Cerebellar cortex (tissue), 1 donor: Measurements from ENCODE around the gene APH1B.
"Not testable (repeated sequence)": the region's sequence is repeated elsewhere in the genome, so short reads cannot be mapped to it uniquely, and the experiment has no call there.

Experiments
- DNase-seq: peaks from one replicate; pipeline ENCODE4 v3.0.0-alpha.2; 2015; ENCODE audit warnings: low spot score

The APH1B gene

DNA sequence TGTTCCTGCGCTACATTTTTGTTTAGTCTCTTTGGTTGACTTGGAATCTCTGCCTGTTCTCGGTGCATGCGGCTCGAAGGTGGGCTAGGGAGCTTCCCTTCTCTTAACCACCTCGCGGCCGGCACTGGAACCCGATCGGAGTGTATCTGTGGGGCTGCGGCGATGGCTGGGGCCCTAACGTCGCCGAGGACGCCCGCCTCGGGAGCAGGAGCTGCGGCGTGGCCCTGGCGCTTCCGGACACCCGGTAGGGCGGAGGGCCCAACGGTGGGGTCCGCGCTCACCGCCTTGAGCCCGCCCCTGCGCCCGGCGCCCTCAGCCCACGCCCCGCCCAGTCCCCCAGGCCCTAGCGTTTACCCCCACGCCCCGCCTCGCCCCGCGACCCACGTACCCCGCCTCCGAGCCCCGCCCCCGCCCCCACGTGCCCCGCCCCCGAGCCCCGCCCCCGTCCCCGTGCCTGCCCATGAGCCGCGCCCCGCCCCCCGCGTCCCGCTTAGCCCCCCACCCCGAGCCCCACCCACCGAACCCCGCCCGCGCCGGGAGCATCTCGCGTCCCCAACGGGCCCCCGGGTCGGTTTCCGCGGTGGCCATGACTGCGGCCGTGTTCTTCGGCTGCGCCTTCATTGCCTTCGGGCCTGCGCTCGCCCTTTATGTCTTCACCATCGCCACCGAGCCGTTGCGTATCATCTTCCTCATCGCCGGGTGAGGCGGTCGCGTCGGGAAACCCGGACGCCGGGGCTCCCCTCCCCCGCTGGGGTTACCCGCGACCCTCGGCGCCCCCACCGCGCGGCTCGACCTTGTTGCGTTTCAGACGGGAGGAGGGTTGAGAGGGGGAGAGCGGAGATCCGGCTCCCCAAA, at the start of gene APH1B:
TSS of gene APH1B (plus strand) at position 568 of the 855 bp plus-strand sequence. CDS start at position 587, 19 bp downstream.
- peak; percentile 70 for DNase-seq

DNA sequence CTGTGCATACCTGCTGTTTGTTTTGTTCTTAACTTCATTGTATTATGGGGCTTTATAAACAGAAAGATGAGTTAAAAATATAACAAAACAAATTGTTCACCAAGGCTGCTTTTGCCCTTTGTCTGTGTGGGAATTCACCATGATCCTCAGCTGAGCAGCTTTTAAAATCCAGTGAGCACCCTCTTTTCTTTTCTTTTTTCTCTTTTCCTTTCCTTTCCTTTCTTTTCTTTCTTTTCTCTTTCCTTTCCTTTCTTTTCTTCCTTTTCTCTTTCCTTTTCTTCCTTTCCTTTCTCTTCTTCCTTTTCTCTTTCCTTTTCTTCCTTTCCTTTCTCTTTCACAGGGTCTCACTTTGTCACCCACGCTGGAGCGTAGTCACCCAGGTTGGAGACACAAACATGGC, 49.7 kb upstream of the APH1B start:
- no peak for DNase-seq

DNA sequence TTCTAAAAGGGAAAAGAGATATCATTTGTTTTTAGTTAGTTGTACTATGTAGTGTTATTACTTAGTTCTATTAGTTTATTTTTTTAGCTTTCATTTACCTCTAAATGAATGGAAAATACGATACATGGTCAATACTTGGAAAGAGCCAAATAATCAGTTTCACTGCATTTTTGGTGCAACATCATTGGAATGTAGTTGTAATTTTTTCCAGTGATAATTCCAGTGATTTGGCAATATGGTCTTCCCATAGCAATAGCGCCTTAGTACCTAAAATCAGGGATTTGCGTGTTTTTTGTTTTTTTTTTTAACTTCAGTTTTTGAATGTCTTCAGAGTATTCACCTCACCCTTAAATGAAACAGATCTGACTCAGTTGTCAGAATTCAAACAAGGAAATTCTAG, 46.2 kb upstream of the APH1B start:
- DNase-seq, result no peak

DNA sequence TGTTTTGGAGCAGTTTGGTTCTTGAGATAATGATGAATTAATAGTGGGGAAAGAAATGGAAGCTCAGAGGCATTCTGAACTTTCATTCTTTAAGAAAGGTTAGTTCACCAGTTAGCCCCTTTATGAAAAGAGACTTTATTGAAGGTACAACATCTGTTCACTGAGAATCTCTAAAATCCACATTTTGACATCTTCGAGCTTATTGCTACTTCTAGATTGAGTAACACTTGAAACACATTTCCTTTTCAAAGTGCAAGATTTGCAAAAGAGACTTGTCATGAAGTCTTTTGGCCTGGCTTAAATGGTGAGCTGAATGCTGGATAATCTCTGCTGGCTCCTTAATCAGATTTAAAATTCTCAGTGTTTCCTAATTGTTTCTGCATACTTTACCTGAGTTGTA, 45.7 kb upstream of the APH1B start:
- DNase-seq, result no peak

DNA sequence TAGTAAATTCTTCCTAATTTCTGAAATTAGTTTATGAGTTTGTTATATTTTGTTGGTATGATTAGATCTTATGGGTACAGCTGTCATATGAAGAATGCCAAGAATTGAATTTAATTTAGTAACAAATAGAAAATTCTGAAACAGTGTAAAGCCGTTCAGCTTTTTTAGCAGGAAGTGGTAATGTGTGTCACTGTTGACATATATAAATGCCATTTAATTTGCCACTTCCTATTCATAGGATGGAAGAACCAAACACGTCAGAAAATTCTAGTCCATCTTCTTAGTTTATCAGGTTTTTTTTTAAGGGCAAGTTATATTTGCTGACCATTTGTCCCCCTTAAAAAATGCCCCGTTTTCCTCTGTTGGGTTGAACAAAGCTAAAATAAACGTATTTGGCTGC, 45.0 kb upstream of the APH1B start:
- no peak for DNase-seq

DNA sequence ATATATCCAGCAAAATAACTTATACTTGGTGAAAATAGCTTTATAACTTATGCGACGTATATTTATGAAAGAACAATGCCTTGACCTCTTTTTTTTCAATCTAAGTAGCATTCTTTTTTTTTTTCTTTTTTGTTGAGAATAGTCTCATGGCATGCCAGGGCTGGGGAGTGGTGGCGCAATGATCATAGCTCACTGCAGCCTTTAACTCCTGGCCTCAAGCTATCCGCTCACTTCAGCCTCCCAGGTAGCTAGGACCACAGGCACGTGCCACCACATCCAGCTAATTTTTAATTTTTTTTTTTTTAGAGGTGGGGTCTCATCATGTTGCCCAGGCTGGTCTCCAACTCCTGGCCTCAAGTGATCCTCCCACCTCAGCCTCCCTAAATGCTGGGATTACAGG, 44.5 kb upstream of the APH1B start:
- no peak for DNase-seq

DNA sequence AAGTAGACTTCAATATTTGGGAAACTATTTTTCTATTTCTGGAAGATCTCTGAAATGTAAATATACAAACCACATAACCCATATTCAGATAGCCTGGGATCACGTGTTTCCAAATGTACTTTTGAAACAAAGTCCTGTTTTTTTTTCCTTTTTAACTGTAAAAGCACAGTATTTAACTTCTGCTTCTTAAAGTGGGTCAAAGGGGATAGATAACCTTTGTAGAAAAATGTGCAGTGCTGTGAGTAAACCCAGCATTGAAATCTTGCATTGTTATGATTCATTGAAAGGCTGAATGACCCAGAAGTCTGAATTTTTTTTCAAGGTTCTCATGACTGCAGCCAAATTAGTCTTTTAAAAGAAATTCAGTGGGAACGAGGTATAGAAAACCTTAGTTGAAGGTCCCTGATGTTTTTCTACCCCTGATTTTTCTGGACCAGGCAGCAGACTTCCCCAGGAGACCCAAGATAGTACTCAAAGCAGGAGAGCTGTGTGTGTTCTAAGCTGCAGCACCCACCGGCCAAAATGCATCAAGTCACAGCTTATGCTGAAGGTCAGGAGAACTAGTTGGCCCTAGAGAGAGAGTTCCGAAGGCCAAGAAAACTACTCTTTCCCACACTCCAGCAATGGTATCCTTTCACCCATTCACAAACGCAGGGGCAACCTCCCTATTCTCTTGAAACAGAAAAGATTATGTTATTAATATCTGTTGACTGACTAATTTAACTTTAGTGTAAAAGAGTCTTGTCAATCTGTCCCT, 43.6 kb upstream of the APH1B start:
- DNase-seq, result no peak

DNA sequence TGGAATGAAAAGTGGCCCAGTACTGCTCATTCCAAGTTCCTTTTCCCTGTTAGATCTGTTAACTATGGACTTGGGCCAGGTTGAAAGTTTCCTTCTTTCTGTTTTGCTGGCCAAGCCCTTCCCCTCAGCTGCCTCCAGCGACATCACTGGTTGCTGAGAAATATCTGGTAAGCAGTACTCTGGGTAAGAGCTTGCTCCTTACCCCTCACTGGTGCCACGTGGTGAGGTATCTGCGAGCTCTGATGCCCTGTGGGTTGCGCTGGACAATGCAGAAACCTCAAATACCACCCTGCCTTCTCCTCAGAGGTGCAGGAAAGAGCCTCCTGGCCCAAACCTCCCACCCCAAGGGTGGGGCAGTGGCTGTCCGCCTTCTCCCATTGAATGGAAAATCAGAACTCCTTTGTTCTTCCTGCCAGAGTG, 42.9 kb upstream of the APH1B start:
- DNase-seq, result no peak

DNA sequence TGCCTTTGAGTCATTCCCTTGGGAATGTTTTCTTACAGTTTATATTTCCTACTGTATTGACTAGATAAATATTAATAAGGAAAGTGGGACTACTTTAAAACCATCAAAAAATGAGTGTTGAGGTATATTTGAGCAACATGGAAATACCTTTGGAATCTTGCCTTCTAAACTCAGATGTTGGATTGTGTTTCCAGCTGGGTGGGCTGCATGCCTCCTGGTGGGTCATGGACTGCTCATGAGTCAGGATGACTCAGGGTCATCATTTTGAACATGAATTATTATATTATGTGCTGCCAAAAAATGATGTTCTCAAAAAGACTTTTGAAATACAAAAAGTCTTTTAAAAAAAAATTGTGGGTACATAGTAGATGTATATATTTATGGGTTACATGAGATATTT, 41.1 kb upstream of the APH1B start:
- no peak for DNase-seq

DNA sequence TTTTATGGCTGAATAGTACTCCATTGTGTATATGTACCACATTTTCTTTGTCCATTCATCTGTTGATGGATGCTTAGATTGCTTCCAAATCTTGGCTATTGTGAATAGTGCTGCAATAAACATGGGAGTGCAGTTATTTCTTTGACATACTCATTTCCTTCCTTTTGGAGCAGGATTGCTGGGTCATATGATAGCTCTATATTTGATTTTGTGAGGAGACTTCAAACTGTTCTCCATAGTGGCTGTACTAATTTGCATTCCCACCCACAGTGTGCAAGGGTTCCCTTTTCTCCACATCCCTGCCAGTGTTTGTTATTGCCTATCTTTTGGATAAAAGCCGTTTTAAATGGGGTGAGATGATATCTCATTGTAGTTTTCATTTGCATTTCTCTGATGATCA, 40.3 kb upstream of the APH1B start:
- not testable (repeated sequence) for DNase-seq

DNA sequence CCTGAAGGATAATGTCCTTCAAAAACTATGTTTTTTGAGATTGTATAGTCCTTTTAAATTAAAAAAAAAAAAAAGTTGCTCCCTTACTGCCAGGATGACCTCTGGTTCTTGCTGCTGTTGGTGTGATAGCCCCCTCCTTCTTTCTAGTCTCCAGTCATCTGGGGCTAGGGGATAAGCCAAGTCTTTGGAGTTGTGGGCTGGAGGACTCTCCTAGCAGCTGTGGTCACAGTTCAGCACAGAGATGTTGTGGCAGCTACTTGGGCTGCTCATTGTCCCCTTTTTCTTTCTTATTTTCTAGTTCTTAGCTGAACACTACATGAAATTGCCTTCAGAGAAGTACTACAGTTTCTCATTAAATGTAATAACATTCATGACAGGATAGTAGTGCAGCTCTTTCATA, 39.2 kb upstream of the APH1B start:
- DNase-seq, result no peak

DNA sequence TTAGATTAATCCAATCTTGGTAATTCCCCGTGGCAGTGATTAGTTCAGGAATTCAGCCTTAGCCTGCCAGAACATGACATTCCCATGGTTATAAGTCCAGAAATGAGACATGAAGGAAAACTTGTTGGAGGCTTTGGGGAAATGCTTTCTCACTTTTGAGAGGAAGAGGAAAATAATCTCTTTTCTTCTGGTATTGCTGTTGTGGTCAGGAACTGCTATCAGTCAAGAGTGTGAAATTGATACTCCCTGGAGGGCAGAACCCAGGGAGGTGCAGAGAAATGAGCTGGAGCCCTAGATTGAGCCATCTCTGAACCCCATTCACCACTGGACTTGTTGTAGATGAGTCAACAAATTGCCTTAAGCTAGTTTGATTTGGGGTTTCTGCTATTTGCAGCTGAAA, 38.6 kb upstream of the APH1B start:
- DNase-seq, result no peak

DNA sequence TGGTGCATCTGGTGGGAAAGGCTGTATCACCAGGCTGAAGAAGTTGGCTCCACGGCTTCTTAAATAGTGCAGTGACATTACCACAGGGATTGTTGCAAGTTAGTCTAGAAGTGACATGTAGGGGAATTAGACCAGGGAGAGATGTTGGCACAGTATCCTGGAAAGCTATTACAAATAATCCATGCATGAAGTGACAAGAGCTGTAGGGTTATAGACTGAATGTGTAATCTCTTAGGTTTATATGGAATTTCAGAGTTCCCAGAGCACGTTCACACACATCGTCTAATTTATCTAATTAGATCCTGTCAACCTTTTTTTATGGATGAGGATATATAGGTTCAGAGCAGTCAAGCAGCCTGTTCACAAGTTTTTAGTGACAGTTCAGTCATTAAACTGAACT, 37.3 kb upstream of the APH1B start:
- DNase-seq, result no peak

DNA sequence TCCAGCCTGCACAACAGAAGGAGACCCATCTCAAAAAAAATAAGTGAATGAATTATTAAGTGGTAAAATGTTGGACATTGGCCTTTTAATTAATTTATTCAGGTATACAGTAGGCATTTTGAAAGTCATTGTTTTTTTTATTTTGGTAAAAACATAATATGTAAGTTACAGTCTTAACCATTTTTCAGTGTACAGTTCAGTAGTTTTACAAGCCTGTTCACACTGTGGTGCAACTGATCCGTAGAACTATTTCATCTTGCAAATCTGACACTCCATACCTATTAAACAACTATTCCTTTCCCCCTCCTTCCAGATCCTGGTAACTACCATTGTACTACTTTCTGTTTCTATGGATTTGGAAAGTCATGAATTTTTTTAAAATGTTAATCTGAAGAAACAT, 36.1 kb upstream of the APH1B start:
- no peak for DNase-seq

DNA sequence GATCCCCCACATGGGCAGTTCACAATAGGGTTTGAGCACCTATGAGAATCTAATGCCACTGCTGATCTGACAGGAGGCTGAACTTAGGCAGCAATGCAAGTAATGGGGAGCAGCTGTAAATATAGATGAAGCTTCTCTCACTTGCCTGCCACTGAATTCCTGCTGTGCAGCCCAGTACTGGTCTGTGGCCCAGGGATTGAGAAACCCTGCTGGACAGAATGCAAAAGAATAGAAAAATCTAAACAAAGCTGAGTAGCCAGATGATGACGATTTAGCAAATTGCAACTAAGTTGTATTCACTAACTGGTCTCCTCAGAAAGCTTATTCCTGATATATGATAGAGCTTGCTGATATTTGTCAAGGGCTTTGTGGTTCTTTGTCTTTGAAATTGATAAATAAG, 34.3 kb upstream of the APH1B start:
- DNase-seq, result no peak

DNA sequence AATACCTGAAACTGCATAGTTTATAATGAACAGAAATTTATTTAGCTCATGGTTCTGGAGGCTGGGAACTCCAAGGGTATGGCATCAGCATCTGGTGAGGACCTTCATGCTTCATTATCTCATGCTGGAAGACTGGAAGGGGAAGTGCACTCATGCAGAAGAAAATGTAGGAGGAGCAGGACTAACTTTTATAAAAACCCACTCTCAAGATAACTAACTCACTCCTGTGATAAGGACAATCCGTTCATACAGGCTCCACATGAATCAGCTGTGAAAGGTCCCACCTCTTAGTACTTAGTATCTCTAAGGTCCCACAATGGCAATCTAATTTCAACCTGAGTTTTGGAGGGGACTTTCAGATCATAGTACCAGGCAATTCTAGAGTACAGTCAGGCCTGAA, 33.6 kb upstream of the APH1B start:
- DNase-seq, result no peak

DNA sequence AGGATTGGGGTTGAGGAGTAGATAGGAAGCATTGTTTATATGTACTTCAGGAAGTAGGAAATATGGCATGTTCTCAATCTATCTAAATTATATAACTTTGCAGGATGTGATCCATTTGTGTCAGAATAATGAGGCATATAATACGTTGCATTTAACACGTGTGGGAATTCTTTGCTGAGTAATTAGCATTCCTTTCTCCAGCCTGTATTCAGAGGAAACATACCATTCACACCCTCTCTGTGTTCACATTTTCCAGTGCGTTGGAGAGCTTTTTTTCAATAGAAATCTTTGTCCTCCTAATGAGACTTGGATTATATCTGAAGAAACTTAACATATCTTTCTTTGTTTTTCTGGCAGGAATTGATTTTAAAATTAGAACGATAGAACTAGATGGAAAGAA, 33.0 kb upstream of the APH1B start:
- no peak for DNase-seq

DNA sequence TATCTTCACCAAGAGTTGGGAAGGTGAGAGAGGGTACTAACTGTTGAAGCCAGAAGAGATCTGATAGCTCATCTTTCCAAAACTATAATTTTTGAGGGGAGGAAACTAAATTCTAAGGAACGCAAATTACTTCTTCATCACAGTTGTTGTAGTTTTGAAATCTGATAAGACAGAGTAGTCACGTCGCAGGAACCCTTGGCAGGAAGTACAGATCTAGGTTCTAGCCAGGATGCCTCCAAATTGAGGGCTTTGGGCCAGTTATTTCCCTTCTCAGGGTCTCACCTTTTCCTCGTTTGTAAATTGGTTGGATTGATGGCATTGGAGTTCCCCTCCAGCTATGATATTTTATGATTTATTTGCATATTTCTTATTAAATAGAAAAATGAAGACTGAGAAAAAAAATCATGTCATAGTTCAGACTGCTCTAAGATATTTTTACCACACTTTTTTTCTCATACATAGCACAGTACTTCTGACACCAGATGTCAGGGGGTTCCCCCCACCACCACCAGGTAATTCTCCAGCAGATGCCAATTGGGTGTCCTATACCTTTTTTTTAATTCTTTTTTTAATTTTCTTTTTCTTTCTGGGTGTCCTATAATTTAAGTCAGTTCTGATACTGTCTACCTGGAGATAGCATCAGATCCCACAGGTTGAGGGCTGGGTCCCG, 32.3 kb upstream of the APH1B start:
- no peak for DNase-seq

DNA sequence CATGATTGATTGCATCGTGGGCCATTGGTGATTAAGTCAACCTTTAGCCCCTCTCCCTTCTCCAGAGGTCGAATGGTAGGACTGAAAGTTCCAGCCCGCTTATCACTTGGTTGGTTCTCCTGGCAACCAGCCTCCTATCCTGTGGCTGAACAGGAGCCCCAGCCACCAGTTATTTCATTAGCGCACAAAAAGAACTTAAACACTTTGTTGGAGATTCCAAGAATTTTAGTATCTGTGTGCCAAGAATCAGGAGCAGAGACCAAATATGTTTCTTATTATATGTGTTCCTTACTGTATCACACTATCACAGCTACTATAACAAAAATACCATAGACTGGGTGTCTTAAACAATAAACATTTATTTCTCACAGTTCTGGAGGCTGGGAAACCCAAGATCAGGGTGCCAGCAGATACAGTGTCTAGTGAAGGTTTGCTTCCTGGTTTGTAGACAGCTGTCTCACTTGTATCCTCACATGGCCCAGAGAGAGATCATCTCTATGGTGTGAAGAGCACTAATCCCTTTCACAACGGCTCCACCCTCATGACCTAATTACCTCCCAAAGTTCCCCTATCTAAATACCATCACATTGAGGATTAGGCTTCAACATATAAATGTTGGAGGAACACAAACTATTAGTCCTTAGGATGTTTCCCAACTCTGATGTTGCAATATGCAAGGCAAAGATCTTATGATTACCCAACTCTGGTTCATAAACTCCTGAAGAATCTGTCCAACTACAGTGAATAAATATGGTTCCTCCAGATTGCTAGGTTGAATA, 30.5 kb upstream of the APH1B start:
- DNase-seq, result no peak

DNA sequence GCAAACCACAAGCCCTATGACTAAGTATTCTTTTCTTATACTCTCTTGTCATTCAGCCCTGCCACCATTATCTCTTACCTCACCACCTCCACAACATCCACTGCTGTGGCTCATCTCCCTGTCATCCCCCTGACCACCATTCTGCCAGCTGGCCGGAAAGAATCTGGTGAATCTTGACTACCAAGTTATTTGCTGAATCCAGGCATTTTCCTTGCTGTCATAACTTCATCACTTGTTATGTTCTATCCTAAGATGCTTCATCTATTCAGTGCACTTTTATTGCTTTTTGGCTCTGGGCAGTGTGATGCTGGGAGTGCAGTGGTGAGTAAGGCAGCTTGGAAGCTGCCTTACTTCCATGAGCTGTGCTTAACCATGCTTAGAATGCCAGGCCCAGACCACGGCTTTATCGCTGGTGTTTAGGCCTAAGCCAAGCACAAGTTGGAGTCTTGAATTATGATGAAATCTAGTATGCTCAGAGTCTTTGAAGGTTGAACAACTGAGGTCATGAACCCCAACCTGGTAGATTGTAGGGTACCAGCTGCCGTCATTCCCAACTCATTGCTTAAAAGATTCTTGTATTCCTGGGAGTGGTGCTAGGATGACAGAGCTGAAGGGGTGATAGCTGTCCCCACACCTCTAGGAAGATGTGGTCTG, 27.0 kb upstream of the APH1B start:
- DNase-seq, result no peak

DNA sequence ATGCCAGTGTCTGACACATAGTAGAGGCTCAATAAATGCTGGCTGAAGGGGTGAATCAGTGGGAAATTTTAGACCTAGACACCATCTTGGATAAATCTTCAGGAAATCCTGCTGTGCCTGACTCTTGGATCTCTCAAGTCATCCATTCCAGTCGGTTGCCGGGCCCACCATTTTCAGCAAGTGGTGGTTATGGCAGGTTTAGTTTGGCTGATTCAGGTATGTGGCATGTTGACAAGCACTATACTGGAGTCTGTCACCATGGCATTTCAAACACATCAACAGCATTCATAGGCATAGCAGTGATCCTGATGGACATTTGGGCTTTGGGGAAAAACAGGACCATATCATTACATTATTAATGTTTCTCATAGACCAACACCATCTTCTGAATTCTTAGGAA, 25.7 kb upstream of the APH1B start:
- no peak for DNase-seq

DNA sequence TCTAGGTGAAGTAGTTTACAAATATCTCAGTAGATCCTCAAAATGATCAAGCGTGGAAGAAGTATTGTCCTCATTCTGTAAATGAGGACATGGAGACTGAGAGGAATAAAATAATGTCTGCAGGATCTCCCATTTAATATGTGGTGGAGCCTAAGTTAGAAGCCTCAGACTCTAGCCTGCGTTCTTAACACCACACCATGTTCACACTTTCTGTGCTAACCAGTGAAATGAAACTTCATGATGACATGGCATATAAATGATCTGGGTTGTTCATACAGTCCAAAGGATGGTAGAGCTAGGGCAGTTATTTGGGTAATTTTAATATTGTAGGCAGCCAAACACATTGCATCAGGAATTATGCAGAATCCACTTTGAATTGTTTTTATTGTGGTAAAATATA, 25.1 kb upstream of the APH1B start:
- no peak for DNase-seq
